ENCODE measurements around the gene SPEN.

DNA sequence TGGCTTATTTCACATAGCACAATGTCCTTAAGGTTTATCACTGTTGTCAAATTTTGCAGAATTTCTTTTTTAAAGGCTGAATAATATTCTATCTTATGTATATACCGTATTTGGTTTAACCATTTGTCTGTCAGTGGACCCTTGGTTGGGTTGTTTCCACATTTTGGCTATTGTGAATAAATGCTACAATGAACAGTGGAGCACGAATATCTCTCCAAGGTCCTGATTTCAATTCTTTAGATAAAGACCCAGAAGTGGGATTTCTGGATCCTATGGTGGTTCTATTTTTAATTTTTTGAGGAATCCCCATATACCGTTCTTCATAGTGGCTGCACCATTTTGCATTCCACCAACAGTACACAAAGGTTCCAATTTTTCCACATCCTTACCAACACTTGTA lies 134.2 kb downstream of the SPEN start:
- TF ChIP-seq, protein P1, sequence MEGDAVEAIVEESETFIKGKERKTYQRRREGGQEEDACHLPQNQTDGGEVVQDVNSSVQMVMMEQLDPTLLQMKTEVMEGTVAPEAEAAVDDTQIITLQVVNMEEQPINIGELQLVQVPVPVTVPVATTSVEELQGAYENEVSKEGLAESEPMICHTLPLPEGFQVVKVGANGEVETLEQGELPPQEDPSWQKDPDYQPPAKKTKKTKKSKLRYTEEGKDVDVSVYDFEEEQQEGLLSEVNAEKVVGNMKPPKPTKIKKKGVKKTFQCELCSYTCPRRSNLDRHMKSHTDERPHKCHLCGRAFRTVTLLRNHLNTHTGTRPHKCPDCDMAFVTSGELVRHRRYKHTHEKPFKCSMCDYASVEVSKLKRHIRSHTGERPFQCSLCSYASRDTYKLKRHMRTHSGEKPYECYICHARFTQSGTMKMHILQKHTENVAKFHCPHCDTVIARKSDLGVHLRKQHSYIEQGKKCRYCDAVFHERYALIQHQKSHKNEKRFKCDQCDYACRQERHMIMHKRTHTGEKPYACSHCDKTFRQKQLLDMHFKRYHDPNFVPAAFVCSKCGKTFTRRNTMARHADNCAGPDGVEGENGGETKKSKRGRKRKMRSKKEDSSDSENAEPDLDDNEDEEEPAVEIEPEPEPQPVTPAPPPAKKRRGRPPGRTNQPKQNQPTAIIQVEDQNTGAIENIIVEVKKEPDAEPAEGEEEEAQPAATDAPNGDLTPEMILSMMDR (conservative IDR thresholded peaks at IDR 0.05; ENCODE audit: low read depth, low read length): no peak
- TF ChIP-seq CEBPB (IDR thresholded peaks at IDR 0.05; ENCODE audit: low read depth, low read length) (no peak), POLR2A (IDR thresholded peaks at IDR 0.05; ENCODE audit: low read depth, low read length) (no peak), MAFK (IDR thresholded peaks at IDR 0.05; ENCODE audit: low read depth, low read length) (no peak), NFE2L2 (IDR thresholded peaks at IDR 0.05; ENCODE audit: low read depth, low read length) (no peak), SMC3 (IDR thresholded peaks at IDR 0.05; ENCODE audit: low read depth, low read length) (no peak), RCOR1 (IDR thresholded peaks at IDR 0.05; ENCODE audit: insufficient replicate concordance, low read length) (no peak)
- TF ChIP-seq, protein P2, sequence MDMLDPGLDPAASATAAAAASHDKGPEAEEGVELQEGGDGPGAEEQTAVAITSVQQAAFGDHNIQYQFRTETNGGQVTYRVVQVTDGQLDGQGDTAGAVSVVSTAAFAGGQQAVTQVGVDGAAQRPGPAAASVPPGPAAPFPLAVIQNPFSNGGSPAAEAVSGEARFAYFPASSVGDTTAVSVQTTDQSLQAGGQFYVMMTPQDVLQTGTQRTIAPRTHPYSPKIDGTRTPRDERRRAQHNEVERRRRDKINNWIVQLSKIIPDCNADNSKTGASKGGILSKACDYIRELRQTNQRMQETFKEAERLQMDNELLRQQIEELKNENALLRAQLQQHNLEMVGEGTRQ (IDR thresholded peaks at IDR 0.05; ENCODE audit: low read depth, low read length): no peak
